GM18508 (cell line): ENCODE measurements around the gene COG6.

Source experiments
- ATAC-seq: cut with Tn5 transposase; IDR thresholded peaks from one replicate; pipeline ENCODE4 v1.9.1; 2021; ENCODE audit warnings: moderate number of reproducible peaks; ENCODE audit not compliant: insufficient read depth, unreplicated experiment

Gene COG6

DNA sequence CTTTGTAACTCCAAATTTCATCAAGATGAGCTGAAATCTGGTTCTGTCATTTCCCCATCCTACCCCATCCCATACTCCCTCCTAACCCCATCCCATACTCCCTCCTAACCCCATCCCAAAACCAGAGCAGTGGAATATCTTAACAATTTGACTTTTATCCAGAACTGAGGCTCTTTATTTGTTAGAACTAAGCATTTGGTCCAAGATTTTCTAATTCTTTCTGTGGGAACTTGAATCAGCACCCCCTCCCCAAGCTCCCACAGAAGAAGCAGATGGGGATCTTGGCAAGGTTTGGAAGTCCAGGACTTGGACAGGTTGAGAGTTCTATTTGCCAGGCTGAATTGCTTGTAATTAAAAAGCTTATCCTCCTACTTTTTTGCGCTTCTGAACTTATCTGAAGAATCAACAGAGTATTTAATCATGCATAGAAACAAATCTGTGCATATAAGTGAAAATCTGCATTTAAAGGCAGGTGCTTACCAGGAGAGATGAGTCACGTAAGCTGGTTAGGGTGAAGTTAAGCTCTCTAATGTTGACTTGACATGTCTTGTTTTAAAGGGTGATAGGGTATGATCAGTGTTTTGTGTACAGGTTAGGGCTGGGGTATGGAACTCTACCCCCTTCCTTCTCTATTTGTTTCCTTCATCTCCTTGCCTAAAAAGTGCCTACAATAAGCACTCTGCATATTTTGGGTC, 111.1 kb downstream of the COG6 start:
- ATAC-seq, result no peak

DNA sequence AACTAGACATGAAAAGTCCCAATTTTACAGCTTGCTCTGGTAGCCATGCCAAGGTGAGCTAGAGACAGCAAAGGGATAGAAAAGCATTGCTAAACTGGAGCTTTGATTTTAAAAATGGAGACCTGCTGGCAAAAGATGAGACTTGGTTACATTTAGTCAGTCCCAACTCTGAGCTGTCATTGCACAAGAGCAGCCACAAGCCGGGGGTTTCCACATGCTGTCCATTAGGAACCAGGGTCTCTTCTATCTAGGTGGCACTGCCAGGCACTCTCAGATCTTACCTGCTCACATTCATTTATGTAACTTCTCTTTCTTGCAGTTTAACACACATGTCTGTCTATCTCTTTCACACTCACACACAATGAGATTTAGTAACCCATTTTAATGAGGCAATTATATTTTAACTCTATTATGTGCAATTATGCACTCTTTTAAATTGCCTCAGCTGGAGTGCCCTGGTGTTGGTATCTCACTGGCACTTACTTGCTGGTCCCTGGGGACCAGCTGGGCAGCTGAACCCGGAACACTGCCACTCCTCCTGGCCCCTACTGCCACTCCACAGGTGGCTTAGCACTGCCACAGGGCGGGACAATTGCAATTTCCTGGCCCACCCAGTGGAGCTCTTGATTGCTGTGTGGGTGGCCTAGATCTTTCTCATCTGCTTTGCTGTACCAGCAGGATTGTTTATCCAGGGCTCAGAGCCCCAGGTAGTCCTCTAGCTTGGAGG, 112.5 kb downstream of the COG6 start:
- ATAC-seq, result no peak

- no peak for ATAC-seq
These were observed 113.5 kb downstream of the COG6 start for GRCh38 chr13:39768962-39769361.

GRCh38 chr13:39770221-39771090, 115.0 kb downstream of the COG6 start:
- no peak for ATAC-seq

DNA sequence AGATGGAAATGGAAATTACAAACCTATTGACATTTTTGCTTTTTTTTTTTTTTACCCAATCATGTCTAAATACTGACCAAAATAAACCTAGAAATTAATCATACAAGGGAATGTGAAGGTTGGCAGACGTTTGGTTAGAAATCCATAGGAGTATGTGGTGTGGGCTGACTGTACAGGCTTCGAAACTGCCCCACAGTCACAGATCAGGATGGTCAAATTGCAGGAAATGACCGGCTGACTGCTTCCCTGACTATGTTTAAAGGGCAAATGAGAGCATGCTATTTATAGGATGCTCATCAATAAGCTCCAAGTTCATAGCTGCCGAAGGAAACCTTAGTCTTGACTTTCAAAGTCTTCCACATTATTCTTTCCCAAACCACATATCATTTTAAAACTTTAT, 118.4 kb downstream of the COG6 start:
- no peak for ATAC-seq

DNA sequence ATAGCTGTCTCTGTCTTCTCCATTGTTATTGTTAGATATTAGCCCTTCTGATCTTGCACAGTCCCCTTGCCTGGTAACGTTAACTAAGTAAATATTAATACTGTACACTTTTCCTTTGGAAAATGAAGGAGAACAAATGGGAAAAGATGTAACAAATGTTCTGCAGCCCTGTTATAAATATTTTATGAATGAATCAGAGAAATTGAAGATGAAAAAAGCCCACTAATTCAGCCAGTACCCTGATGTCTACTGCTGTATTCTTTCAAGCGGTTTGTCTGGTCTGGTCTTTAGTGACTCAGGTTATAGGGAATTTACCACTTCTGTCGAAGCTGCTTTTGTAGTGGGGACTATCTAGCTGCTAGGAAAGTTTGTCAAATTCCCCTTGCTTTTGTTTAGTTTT, 121.0 kb downstream of the COG6 start:
- ATAC-seq, result peak; percentile 72

- ATAC-seq, result no peak
These were observed 121.6 kb downstream of the COG6 start for GRCh38 chr13:39777021-39777420.

GRCh38 chr13:39777527-39778061, 122.1 kb downstream of the COG6 start:
- ATAC-seq, result no peak

DNA sequence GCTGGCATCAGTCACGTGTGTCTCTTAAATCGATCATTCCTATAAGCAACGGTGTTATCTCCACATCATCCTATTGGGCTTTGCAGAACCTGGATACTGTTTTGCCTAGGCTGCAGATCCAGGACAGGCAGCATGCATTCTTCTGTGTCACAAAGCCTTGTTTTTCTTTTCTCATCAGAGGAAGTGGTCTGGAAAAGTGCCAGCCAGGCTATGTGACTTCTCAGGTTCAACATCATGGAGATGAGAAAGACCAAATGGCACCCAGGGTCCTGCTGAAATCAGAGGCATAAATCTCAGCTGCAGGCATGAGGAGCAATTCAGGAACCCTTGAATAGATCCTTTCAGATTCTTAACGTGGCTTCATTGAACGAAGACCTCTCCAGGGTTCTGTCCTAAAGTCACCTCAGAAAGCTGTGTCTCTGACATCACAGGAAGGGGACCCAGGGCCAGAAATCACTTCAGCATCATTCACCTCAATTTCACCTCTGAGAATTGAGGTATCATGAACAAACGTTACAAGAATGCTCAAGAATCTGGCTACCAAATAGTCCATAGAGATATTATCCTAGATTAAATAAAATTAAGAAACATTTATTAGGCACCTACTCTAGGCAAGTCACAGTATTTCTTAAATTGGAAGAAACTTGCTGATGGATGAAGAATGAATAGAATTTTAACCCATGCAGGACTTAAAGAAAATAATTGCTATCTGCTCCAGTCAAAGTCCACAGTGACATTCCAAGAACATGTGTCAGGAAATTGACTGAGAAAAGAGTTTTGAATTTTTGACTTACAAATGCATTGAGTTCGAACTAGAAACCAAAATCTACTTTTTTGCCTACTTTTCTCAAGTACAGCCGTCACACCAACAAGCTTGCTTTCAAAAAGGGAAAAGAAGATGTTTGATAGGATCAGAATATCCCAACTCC, 124.1 kb downstream of the COG6 start:
- no peak for ATAC-seq

DNA sequence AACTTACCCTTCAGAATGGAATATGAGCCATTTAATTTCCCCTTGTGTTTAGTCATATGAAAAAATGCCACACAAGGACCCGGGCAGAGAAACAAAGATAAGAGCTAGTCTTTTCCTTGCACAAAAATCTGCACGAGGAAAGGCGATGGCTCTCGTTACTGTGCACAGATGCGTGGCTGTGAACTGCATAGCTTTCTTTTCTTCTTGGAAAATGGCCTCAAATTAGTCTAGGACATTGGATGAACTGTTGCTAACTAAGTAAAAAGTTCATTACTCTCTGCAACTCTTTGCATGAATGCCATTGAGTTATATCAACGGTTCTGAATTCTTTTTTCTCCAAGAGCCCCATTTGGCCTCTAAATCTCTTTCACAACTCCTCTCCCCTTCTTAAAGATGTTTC, 125.2 kb downstream of the COG6 start:
- no peak for ATAC-seq

GRCh38 chr13:39781381-39781780, 125.9 kb downstream of the COG6 start:
- ATAC-seq, result no peak

DNA sequence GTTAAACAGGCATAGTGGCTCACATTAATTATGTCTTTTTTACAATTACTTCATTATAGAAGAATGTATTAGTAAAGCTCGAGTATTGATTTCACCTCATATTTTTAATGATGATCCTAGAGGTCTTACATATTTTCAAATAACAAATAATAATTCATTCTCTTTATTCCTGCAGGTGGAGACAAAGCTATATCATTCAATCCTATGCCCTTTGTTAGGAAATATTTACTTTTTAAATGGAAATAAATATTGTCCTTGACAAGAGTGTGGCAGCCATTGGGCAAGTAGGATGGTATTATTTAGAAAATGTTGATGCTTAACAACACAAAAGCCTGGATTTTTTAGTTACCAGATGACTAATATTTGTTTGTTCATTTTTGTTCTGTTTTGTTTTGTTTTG, 127.6 kb downstream of the COG6 start:
- no peak for ATAC-seq

GRCh38 chr13:39784347-39784746, 128.9 kb downstream of the COG6 start:
- no peak for ATAC-seq

DNA sequence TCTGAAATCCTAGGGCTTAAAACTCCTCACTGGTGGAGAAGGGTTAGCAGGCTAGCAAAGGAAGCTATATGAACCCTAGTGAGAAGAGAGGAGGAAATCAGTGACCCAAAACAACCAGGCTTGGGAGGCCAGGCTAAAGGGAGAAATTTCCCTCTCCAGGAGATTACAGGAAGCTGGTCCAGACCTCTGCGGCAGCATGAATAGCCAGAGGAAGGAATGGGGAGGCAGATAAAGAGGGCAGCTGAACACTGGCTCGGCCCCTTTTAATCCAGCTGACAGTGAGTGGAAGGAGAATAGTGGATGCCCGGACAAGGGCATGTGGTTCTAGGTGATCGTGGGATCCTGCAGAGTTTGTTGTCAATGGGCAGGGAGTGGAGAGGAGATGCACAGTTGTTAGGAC, 130.6 kb downstream of the COG6 start:
- ATAC-seq, result no peak

DNA sequence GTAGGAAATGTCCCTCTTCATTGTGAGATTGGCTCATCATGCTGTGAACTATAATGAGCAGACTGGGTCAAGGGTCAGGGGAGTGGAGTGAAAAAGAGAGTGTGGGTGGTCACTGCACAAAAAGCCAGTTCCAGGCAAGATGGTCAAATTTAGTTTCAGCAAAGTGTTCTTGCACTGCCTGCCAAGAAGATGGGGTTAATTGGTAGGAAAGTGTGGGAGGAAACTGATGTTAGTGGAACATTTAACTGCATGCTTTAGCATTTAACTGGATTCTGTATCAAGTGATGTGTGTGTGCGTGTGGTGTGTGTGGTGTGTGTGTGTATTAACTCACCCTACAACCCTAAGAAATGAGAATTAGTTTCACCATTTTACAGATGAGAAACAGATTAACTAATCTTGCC, 131.6 kb downstream of the COG6 start:
- no peak for ATAC-seq

DNA sequence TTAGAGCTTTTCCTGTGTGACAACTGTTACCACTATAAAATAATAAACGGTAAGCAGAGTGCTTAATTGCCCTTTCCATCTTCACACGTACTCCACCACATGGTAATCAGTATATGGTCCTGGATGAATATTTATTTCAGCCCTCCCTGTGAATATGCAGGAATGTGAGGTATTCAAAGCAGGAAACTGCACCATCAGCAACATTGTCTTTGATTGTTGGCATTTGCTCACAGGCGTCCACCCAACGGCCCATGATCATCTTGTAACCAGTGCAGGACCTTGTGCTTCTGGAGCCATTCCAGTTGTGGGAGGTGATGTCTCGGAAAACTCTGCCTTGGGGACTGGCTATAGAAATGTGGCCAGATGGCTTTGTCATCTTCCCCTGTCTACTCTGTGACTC, 132.6 kb downstream of the COG6 start:
- no peak for ATAC-seq

DNA sequence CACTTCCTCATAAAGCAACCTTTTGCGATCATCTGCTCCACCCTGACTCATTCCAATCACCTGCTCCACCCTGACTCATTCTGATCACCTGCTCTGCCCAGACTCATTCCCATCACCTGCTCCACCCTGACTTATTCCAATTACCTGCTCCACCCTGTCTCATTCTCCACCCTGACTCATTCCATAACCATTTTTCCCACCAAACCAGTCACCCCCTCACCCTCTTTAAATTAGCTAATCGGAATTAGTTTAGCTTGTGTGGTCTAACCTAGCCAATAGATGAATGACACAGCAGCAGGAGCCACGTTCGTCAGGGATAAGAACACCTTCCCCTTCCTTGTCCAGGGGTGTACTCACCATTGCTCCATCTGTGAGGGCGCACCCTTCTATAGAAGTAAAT, 134.0 kb downstream of the COG6 start:
- ATAC-seq, result no peak
